KOPT-K1 (cell line): Measurements from ENCODE around the gene IPP.
A peak's percentile ranks its signal among the peaks of the same experiment; 100 is the strongest.
"Not testable (repeated sequence)": the region's sequence is repeated elsewhere in the genome, so short reads cannot be mapped to it uniquely, and the experiment has no call there.

Experiments
- H3K27ac ChIP-seq: fragments of 200-600 bp; sonication (generic); 2 replicates; pipeline ENCODE4 v1.5.1; 2016; ENCODE audit warnings: antibody characterized with exemption, mild to moderate bottlenecking, low read depth, low read length; ENCODE audit not compliant: poor library complexity, severe bottlenecking
- H3K36me3 ChIP-seq: fragments of 200-600 bp; sonication (generic); 2 replicates; pipeline ENCODE4 v1.5.1; 2017; ENCODE audit warnings: antibody characterized with exemption, mild to moderate bottlenecking, low read length, moderate library complexity; ENCODE audit not compliant: insufficient read depth
- H3K9me3 ChIP-seq: fragments of 200-600 bp; sonication (generic); 2 replicates; pipeline ENCODE4 v1.5.1; 2017; ENCODE audit warnings: antibody characterized with exemption, low read length, mild to moderate bottlenecking; ENCODE audit not compliant: insufficient read depth, poor library complexity, severe bottlenecking

IPP gene

DNA sequence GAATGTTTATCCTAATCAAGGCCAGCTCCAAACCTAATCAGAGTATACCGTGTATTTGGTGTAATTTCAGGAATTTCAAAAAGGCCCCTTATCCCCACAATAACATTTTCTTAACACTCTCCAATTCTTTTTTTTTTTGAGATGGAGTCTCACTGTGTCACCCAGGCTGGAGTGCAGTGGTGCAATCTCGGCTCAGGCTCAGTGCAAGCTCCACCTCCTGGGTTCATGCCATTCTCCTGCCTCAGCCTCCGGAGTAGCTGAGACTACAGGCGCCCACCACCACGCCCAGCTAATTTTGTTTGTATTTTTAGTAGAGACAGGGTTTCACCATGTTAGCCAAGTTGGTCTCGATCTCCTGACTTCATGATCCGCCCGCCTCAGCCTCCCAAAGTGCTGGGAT, 33.1 kb downstream of the IPP start:
- H3K36me3 ChIP-seq = peaks cover 12% of the 10 kb centered on the region
- H3K27ac ChIP-seq, H3K9me3 ChIP-seq: not testable (repeated sequence)

GRCh38 chr1:45716700-45717099, 33.8 kb downstream of the IPP start:
- Histone ChIP-seq H3K9me3 (no peaks in the 10 kb centered on the region), H3K27ac (no peak overlapping the region), H3K36me3 (peaks cover 17% of the 10 kb centered on the region)

- Histone ChIP-seq H3K27ac (no peak overlapping the region), H3K9me3 (no peaks in the 10 kb centered on the region), H3K36me3 (peaks cover 23% of the 10 kb centered on the region)
Measured at GRCh38 chr1:45713711-45714110, 36.7 kb downstream of the IPP start.

DNA sequence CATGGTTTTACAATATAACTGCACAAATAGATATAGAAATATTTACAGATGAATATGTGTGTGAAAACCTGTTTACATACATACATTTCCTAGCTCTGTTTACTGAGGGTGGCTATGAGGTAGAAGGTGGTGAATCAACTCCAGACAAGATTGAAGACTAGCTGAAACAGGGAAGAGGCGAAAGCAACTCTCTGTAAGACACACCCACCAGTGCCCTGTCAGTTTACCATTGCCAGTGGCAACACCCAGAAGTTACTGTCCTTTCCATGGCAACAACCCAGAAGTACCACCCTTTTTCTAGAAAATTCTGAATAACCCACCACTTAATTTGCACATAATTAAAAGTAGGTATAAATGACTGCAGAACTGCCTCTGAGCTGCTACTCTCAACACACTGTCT, 45.8 kb downstream of the IPP start:
- Histone ChIP-seq H3K36me3 (peaks cover 18% of the 10 kb centered on the region), H3K9me3 (no peaks in the 10 kb centered on the region), H3K27ac (no peak overlapping the region)

DNA sequence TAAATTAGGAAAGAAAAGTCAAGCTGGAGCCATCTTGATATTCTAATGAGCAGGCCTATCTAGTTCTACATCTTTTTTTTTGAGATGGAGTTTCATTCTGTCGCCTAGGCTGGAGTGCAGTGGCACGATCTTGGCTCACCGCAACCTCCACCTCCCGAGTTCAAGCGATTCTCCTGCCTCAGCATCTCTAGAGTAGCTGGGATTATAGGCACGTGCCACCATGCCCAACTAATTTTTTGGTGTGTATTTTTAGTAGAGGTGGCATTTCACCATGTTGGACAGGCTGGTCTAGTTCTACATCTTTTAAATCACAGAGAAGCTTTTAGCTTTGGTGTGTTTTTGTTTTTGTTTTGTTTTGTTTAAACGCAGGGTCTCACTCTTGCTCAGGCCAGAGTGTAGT, 55.6 kb downstream of the IPP start:
- Histone ChIP-seq H3K27ac (no peak overlapping the region), H3K9me3 (no peaks in the 10 kb centered on the region), H3K36me3 (peaks cover 84% of the 10 kb centered on the region)

DNA sequence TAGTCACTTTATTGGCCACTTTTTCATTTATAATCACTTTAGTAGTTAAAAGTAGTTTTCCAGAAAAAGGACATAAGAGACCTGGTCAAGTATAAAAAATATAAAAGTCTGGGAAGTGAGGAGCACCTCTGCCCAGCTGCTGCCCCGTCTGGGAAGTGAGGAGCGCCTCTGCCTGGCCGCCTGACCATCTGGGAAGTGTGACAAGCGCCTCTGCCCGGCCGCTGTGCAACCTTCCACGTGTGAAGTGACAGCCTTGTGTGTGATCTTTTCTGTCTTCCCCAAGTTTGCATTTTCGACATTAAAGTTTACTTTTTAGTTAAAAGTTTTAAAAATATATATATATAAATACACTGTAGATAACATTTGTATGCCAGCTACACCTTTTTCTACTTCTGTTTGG, 56.6 kb downstream of the IPP start:
- H3K27ac ChIP-seq, H3K9me3 ChIP-seq: not testable (repeated sequence)
- peaks cover 83% of the 10 kb centered on the region for H3K36me3 ChIP-seq

DNA sequence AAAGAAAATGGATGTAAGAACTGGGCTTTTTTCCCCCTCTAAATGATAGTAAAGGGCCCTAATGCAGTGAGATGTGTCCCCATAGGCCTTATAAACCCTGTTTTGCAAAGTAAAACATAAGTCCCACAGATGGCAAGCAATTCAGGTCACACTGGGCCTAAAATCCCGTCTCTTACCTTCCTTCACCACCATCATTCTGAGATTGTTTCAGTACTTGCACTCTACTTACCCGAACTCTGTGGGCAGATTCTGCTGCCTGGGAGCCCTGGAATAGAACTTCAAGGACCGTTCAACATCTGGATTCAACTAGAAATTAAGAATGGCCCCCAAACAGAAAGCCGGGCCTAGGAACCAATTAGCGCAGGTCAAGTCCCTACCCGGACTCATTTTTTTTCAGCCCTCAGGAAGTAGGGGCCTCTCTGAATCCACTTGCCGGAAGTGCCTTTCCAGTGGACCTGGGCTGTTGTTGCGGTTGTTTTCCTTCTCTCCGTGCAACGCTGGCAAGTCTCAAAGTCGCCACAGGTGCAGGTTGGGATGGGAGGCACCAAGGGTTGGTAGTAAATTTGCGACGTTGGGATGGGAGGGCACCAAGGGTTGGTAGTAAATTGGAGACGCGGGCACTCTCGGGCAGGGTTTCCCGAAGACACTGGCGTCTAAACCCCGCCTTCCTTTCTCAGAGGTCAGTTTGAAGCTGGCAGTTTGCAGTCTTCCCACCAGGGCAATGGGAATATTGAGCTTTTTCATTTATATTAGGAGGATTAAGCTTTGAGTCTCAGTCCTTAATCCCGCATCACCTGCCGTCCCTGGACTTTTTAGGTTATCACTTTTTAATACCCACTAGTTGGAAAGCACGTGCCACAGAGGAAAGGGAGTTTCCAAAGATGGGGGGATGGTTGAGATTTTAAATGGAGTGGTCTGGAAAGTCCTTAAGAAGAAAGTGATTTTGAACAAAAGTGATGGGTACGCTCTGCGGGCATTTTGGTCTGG, 62.4 kb downstream of the IPP start, which contains the start of gene TMEM69:
Gene TMEM69 (plus strand): TSS at position 428 of the 987 bp plus-strand sequence. CDS start 2,888 bp downstream, outside the sequence.
- no peaks in the 10 kb centered on the region for H3K9me3 ChIP-seq
- peaks cover 35% of the 10 kb centered on the region for H3K36me3 ChIP-seq
- H3K27ac ChIP-seq = peak within 1 kb of the TSS; percentile 96

DNA sequence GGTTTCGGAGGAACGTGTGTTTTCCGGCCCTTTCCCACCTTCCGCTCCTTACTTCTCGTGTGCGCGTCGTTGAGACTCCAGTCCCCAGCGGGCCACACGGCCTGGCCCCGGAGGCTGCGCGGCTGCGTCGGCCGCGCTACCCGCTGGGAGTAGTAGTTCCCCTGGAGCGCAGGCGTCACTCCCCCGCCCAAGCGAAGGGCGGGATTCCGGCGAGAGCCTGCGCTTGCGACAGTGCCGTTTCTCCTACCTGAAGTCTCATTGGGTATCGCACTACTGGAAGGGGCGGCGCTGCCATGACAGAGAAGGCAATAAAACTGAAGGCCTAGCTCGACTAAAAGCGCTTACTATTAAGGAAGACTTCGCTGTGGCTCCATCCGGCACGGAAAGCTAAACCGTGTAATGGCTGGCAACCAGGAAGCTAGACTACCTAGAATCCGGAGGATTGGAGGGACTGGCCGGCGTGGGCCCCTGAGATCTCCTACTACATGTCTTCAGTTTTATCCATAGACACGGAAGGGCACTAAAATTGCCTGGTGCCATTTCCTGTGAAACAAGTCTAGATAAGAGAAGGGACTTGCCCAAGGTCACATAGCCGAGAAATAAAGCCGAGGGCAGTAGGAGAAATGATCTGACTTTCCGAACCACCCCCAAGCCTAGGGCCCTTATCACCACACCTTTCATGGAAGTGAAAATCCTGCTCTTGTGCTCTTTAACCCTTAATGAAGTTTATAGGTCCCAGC, 63.3 kb downstream of the IPP start:
- Histone ChIP-seq H3K36me3 (peaks cover 27% of the 10 kb centered on the region), H3K27ac (peak overlapping the region; percentile 96)

DNA sequence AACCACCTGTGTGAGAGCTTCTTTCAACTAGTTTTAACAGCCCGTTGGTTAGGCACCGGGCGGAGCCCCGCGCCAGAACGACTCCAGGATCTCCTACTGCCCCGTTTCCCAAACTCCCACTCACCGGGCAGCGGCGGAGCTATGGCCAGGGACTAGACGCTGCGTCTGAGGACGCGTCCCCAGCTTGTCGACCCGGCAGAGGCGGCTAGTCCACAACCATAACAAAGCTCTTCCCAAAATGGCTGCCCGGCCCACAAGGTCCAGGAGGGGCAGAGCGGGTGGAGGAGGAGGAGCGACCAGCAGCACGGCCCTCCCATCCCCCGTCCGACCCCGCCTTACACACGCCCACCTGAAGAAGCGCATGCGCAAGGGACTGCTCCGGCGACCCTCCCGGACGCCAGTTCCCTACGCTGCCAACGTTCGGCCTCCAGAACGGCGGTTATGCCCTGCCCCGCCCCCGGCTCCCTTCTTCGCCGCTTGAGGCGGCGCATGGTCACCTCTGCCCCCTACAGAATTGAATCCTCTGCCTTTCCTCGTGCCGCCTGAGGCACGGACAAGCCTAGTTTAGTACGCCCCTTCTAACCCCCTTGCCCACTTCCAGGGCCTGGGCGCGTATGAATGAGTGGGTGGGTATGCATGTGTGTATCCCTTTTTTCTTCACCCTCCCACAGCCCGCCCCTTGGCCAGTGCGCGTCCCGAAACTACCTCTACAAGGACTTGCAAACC, 64.0 kb downstream of the IPP start, which contains the start of gene GPBP1L1:
Gene GPBP1L1 (minus strand): TSS at position 246 of the 726 bp plus-strand sequence. CDS start 27,446 bp downstream, outside the sequence.
- H3K36me3 ChIP-seq = peaks cover 19% of the 10 kb centered on the region
- no peaks in the 10 kb centered on the region for H3K9me3 ChIP-seq
- H3K27ac ChIP-seq = peak within 1 kb of the TSS; percentile 96

More for the DNA sequence above, 63.3 kb downstream of the IPP start:
- no peaks in the 10 kb centered on the region for H3K9me3 ChIP-seq

DNA sequence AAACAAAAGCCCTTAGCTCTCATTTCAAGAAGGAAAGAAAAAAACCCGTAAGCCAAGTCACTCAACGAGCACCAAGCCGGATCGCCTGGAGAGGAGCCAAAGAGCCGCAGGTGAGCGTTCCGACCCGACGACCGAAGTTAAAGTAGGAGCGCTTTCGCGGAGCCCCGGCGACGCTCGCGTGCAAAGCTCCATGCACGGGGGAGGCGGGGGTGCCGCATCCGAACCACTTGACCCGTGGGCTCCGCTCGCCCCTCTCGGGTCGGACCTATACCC, 64.5 kb downstream of the IPP start:
- Histone ChIP-seq H3K36me3 (peaks cover 14% of the 10 kb centered on the region), H3K27ac (peak overlapping the region; percentile 96), H3K9me3 (no peaks in the 10 kb centered on the region)

GRCh38 chr1:45685308-45686014, 65.0 kb downstream of the IPP start:
- Histone ChIP-seq H3K36me3 (peaks cover 10% of the 10 kb centered on the region), H3K27ac (peak overlapping the region; percentile 96), H3K9me3 (no peaks in the 10 kb centered on the region)

GRCh38 chr1:45684402-45684801, 66.1 kb downstream of the IPP start:
- Histone ChIP-seq H3K27ac (no peak overlapping the region), H3K9me3 (no peaks in the 10 kb centered on the region), H3K36me3 (no peaks in the 10 kb centered on the region)

- Histone ChIP-seq H3K36me3 (no peaks in the 10 kb centered on the region), H3K27ac (no peak overlapping the region), H3K9me3 (no peaks in the 10 kb centered on the region)
Measured at GRCh38 chr1:45682942-45683341, 67.5 kb downstream of the IPP start.

- Histone ChIP-seq H3K9me3 (no peaks in the 10 kb centered on the region), H3K27ac (no peak overlapping the region), H3K36me3 (peaks cover 7% of the 10 kb centered on the region)
Measured at GRCh38 chr1:45679123-45679522, 71.3 kb downstream of the IPP start.
